DMS 273 (cell line): ENCODE measurements around the gene YEATS4.

Experiments
- DNase-seq: peaks from one replicate; lab custom pipeline; 2025; ENCODE audit not compliant: unreplicated experiment; lab: John Stamatoyannopoulos, UW

The YEATS4 gene

GRCh38 chr12:69341328-69341727, 18.2 kb upstream of the YEATS4 start:
- DNase-seq, result no peak

DNA sequence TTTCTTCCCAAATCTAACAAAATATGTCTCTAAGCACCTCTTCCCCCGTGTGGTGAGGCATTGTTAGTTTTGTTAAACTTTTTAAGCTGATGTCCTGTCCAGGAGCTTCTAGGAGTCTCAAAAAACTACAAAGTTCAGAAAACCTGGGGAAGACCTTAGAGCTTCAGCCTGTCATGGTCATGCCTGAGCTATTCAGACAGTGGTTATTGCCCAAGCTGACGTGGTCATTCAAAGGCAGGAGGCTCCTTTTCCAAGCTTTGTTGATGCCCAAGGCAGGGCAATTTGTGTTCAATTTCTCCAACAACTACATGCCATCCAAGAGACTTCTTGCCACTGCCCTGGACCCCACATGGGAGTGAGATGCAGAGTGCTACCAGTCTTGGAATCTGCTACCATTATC, 17.1 kb upstream of the YEATS4 start:
- DNase-seq, result no peak

DNA sequence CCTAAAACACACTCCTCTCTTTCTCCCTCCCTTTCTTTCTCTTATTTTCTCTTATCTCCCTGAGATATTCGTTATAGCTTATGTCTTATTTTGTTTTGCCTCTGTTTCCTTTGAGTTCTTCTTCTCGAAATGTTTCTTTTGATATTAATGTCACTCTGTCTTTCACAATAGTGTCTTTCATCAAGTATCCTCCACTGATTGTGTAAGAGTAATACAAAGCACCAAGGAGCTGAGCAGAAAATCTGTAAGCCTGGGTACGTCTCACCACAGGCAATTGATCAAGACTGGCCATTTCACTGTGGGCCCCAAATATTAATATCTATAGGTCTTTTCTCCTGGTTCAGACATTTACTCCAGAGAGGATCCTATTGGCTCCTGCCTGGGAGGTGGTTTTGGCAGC, 16.2 kb upstream of the YEATS4 start:
- no peak for DNase-seq

DNA sequence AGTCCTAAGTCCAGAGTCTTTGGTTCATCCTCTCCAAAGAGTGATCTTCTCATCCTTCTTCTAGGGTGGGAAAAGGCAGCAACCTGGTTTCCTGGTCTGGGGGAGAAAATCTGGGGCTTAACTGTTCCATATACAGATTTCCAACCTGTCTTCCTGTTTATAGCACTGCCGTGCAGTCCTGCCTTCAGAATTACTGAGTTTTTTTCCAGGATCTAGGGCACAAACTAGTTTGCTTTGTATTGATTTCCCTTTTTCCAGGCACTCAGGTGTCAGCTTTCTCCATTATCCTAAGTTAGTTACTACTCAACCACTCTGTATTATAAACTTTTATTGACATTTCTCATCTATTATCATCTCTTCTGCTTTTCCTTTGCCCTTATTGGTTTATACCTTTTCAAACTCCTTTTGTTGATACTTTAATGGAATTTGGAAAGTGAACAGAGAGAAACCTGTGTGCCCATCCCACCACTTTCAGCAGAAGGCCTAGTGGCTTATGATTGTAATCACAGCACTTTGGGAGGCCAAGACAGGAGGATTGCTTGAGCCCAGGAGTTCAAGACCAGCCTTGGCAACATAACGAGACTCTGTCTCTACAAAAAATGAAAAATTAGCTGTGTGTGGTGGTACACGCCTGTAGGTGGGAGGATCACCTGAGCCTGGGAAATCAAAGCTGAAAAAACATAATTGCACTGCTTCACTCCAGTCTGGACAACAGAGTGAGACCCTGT, 15.5 kb upstream of the YEATS4 start:
- no peak for DNase-seq

DNA sequence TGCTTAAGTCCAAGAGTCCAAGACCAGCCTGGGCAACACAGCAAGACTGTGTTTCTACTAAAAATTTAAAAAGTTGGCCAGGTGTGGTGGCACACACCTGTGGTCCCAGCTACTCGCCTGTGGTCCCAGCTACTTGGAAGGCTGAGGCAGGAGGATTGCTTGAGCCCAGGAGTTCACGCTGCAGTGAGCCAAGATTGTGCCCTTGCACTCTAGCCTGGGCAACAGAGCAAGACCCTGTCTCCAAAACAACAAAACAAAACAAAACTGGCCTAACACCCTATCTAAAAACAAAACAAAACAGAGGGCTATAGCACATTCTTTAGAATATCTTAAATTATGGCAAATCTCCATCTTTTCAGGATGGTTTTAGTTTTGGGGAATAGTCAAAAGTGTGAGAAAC, 14.5 kb upstream of the YEATS4 start:
- no peak for DNase-seq

DNA sequence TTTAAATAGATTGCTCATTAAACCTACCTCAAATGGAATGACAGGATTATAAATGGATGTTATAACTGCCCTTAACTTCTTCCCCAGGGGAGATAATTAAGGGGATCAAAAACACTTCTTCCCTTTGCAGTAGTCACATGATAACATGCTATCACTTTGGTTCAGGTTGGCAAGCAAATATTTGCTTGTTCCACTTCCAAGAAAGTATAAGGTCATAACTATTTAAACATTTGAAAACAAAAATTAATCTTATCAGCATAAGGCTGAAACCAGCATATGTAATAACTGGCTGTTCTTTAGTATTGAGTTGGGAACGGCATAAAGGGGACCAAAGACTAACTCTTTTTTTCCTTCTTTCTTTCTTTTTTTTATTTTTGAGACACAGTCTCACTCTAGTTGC, 13.8 kb upstream of the YEATS4 start:
- DNase-seq, result no peak

DNA sequence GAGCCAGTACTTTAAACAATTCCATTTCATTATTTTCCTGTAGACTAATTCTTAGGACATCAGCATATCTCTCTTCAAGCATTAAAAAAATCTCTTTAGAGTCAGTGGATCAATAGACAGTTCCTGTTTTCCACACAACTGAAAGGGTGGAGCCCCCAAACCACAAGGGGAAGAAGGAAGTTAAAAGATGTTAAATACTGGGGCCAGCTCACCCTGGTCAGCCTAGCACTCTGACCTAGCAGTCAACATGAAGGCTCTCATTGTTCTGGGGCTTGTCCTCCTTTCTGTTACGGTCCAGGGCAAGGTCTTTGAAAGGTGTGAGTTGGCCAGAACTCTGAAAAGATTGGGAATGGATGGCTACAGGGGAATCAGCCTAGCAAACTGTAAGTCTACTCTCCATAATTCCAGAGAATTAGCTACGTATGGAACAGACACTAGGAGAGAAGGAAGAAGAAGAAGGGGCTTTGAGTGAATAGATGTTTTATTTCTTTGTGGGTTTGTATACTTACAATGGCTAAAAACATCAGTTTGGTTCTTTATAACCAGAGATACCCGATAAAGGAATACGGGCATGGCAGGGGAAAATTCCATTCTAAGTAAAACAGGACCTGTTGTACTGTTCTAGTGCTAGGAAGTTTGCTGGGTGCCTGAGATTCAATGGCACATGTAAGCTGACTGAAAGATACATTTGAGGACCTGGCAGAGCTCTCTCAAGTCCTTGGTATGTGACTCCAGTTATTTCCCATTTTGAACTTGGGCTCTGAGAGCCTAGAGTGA, 11.2 kb upstream of the YEATS4 start, which contains the start of gene LYZ:
Gene LYZ, plus strand, starts transcription at position 220 of the 777 bp plus-strand sequence. Its CDS starts 28 bp downstream, at position 248.
- DNase-seq, result no peak

DNA sequence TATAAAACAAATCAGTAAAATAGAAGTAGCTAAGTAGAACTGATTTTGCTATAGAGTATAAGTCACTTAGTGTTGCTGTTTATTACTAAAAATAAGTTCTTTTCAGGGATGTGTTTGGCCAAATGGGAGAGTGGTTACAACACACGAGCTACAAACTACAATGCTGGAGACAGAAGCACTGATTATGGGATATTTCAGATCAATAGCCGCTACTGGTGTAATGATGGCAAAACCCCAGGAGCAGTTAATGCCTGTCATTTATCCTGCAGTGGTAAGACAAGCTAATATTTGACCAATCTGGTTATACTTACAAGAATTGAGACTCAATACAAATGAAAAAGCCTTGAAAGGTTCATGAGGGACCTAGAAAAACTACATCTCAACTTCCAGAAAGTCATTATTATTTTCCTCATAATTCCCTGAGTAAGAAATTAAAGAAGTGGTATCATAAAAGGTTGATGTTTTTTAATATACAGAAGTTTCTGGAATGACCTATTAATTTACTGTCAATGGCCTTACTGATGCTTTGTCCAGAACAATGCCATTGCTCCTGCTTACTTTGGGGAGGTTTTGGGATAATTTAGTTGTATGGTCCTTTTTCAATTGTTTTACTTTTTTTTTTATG, 9.4 kb upstream of the YEATS4 start:
- DNase-seq, result no peak

- DNase-seq, result no peak
Observed at GRCh38 chr12:69350777-69351176, 8.8 kb upstream of the YEATS4 start.

DNA sequence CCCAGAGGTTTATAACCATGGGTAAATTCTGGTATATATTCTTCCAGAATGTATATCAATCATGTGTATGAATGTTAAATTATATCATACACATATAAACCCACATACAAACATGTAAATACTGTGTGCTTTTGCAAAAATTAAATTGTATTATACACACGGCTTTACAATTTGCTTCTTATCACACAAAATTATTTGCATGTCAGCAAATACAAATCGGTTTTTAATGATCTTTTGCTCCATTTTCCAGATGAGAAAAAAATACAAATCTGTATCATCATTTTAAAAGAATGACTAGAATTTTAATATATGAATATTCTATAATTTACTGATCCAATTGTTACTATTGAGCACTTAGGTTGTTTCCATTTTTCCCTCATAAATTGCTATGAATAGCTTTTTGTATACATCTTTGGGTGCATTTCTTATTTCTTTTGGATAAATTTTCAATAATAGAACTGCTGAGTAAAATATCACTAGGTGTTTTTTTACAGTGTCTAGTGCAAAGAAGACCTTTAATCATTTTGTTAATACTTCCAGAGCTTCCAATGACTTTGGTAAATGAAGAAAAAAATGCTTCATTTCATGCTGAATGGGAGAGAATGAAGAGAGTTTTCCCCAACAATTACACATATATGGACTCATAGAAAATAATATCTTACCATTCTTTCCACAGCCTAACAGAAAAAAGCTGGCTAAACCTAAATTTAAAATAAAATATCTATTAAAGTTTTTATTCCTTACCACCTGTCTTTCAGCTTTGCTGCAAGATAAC, 7.9 kb upstream of the YEATS4 start:
- DNase-seq, result no peak

GRCh38 chr12:69352904-69353303, 6.6 kb upstream of the YEATS4 start:
- DNase-seq, result no peak

GRCh38 chr12:69354172-69354555, 5.4 kb upstream of the YEATS4 start:
- DNase-seq, result no peak

GRCh38 chr12:69354556-69355187, 4.9 kb upstream of the YEATS4 start:
- no peak for DNase-seq

DNA sequence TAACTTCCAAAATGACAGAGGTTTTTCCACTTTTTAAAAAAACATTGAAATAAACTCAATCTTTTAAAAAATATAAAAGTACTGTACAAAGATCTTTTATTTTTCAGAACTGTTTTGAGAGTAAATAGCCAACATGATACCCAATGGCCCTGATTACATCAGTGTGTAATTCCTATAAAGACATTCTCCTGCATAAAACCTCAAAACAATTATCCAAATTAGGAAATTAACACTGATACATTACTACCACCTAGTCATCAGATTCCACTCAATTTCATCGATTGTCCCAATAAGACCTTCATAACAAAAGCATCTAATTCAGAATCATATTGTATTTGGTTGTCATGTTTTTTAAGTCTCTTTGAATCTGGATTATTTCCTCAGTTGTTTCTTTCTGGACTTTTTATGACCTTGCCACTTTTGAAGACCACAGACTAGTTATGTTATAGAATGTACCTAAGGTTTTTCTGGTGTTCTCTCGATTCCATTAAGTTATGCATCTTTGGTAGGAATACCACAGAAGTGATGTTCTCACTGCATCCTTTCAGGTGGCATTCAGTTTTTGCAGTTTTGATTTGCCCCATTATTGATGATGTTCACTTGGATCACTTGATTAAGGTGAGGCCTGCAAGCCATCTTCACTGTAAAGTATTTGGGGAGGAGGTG, 4.0 kb upstream of the YEATS4 start:
- DNase-seq, result no peak

- no peak for DNase-seq
Observed at GRCh38 chr12:69360348-69360672, 767 bp downstream of the YEATS4 start.

DNA sequence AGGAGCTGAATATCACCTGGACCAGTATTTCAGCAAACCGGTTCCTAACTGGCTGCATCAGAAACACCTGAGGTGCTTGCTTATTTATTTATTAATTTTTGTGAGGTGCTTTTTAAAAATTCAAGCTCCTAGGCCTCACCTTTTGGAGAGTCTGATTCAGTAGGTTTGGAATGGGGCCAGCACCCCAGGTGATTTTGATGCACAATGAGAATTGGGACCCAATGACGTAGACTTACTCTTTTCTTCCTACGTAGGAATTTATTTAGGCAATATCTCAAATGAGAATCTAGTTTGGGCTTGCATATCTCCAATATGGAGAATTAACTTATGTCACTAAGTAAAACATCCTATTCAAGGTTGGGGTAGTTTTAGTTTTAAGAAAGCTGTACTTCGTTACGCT, 7.3 kb downstream of the YEATS4 start:
- no peak for DNase-seq

DNA sequence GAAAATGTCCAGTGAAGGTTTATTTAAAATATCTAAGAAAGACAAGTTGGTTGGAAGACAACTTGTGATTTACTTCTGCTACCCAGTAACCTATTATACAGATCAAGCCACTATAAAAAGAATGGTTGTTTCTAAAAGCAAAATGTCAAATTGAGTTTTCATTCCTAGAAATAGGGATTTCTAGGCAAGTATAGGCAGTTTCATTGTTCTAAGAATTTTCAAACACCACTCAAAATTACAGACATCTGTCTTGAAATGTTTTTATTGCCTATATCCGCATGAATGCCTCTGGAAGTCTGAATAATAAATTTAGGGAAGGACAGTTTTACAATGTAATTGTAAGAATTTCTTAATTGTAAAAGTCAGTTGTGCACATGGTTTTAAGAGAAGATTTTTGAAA, 8.6 kb downstream of the YEATS4 start:
- DNase-seq, result no peak

GRCh38 chr12:69383074-69383473, 23.5 kb downstream of the YEATS4 start:
- no peak for DNase-seq

GRCh38 chr12:69385038-69385437, 25.5 kb downstream of the YEATS4 start:
- no peak for DNase-seq

DNA sequence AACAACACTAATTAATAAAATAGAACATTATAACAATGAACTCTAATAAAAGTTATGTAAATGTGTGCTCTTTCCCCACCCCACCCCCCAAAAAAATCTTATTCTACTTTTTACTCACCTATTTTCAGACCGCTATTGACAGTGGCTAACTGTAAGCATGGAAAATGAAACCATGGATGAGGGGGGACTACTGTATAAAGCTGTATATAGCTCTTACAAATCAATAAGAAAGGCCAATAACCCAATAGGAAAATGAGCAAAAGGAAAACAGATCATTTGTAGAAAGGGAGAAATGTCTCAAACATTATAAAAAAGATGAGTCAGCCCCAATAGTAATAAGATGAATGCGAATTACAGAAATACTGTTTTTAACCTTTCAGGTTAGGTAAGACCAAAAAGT, 27.4 kb downstream of the YEATS4 start:
- no peak for DNase-seq
